HG02885 (cell line): Measurements from ENCODE around the gene PDCD1.

ENCODE experiments used
- ATAC-seq: cut with Tn5 transposase; IDR thresholded peaks from one replicate; pipeline ENCODE4 v1.9.1; 2021; ENCODE audit warnings: mild to moderate bottlenecking; ENCODE audit not compliant: unreplicated experiment, poor library complexity

The PDCD1 gene

DNA sequence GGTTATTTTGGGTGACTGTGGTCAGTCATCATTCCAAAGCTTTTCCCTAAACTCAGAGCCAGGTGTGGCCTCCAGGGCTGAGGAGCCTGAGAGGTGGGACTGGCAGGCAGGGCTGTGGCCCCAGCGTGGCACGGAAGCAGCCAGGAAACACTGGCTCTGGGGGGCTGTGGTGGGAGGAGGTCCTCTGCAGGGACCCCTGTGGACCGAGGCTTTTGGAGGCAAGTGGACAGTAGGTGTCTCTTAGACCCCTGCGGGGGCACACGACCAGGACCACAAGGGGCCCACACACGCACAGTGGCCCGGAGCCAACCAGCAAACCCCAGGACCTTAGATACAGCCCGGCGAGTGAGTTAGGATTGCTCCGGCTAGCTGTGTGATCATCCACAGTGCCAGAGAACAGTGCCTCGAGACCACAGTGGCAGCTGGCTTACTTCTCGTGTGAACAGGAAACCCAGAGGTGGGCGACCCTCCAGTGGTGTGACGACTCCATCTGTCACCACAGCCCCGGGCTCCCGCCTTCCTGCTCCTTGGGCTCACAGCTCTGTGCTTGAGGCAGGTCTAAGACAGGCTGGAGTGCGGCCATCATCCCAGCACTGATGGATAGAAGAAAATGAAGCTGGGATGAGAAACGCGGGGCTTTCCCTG, 9.2 kb upstream of the PDCD1 start:
- ATAC-seq: no peak

DNA sequence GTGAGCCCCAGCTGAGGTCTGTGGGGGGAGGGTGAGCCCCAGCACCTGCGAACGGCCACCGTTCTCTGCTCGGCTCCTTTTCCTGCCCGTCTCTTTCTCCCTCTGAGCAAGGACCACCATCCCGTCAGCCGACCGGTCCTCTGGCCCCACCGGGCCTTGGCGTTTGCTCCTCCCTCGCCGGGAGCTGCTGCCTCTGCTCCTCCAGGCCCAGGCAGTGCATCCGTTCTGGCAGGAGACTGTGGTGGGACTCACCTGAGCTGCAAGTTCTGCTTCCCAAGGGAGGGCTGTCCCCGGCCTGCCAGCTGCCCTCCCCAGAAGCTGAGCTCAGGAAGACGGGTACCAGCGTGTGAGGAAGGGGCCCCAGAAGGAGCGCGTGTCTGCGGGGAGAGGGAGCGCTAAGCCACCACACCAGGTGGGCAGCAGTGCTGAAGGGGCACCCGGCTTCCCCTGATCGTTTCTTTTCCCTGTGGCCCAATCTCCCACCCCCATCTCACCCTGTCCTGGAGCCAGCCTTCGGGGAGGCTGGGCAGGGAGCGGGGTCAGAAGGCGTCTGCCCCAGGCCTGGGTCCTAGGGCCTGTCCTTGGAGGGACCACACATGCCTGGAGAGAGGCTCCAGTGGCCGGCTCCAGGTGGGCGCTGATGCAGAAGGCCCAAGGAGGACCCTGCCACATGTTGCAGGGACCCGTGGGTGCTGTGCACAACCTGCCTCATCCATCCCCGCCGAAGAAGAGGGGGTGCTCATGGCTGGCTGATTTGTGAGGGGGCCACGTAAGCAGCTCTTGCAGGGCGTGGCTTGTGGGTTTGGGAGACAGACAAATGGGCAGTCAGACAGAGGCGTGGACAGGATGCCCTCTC, 8.3 kb upstream of the PDCD1 start:
- no peak for ATAC-seq

GRCh38 chr2:241865957-241866789, 7.5 kb upstream of the PDCD1 start:
- ATAC-seq: no peak

DNA sequence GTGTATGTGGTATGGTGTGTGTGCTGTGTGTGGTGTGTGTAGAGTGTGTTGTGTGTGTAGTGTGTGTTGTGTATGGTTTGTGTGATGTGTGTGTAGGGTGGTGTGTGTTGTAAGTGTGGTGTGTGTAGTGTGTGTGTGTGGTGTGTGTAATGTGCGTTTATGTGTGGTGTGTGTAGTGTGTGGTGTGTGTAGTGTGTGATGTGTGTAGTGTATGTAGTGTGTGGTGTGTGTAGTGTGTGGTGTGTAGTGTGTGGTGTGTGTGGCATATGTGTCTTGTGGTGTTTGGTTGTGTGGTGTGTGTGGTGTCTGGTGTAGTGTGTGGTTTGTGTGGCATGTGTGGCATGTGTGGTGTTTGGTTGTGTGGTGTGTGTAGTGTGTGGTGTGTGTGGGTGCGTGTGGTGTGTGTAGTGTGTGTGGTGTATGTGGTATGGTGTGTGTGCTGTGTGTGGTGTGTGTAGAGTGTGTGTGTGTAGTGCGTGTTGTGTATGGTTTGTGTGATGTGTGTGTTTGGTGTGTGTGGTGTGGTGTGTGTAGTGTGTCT, 6.8 kb upstream of the PDCD1 start:
- no peak for ATAC-seq

DNA sequence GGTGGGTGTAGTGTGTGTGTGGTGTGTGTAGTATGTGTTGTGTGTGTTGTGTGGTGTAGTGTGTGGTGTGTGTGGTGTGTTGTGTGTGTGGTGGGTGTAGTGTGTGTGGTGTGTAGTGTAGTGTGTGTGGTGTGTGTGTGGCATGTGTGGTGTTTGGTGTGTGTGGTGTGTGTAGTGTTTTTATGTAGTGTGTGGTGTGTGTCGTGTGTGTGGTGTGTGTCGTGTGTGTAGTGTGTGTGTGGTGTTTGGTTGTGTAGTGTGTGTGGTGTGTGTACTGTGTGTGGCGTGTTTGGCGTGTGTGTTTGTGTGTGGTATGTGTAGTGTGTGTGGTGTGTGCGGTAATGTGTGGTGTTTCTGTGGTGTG, 6.1 kb upstream of the PDCD1 start:
- ATAC-seq: no peak

- ATAC-seq: no peak
These were observed 5.6 kb upstream of the PDCD1 start for GRCh38 chr2:241864168-241864849.

DNA sequence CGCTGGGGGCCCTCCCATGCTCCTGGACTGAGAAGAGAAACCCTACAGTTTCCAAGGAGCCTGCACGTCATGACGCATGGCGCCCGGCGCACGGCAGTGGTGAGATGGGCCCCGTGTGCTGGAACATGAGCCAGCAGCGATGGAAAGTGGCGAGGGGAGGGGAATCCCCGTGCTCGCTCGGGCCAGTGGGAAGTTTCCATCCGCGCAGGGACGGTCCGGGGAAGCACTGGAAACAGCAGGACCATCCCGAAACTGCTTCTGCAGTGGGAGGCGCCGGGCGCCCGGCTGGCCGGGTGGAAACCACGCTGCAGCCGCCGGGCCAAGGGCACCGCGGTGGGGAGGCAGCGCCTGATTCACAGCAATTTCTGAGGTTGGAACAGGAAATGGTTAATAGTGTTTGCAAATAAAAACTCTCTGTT, 4.9 kb upstream of the PDCD1 start:
- ATAC-seq: peak; percentile 29

DNA sequence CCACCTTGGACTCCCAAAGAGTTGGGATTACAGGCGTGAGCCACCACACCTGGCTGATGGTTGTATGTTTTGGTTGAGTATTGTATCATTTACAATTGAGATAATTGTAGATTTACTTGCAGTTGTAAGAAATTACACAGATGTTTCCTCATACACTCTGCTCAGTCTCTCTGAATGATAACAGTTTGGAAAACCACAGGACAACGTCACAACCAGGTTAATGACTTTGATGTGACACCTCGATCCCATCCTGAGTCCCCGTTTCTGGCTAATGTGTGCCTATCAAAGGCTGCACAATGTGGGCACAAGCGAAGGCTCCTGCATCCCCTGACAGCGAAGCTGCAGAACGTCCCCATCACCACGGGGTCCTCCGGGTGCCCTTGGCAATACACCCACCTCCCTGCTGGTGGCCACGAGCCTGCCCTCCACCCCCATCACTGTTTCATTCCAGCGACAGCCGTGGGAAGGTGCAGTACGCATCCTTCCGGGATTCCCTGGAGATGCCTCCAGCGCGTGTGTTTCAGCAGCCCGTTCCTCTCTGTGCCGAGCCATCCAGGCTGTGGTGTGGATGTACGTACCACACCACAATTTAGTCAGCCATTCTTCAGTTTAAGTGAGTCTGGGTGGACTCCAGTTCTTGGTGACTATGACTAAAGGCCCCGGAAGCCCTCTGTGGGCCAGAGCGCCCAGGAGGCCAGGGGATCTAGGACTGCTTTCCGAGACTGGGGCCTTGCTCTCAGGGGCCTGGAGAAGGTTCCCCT, 4.3 kb upstream of the PDCD1 start:
- no peak for ATAC-seq

- ATAC-seq: no peak
These were observed 3.4 kb upstream of the PDCD1 start for GRCh38 chr2:241862093-241862492.

GRCh38 chr2:241861264-241861663, 2.6 kb upstream of the PDCD1 start:
- no peak for ATAC-seq

DNA sequence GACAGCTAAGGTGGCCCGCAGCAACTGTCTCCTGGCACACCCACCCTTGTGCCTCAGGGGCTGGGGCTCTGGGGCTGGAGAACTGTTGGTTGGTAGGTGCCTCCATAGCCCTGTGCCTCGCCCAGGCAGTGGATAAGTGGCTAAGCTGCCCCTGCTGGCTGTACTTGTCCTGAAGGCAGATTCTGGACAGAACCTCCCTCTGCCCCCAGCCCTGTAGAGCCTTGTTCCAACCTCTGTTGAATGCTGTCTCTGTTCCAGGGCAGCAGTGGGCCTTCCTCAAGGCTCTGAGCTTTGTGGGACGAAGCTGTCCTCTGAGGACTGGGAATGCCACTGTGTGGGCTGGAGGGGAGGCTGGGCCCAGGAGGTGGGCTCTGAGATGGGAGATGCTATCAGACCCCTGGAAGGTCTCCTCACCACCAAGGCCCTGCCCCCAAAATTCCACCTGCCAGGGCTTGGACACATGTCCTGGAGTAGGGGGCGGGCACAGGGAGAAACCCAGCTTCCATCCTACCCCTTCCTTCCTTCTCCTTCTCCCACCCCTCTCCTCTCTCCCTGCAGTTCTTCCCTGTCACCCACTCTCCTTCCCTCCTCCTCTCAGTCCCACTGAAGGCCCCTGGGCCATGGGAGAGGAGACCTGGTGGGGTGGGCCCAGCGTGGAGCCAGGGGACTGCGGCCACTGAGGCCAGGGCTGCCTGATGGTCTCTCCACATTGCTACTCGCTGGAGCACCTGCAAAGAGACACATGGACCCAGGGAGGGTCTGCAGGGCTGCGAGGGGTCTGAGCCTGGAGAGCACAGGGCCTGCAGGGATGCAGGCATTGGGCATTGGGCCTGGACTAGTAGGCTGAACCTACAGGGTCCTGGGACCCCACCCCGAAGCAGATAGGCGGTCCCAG, 1.7 kb upstream of the PDCD1 start:
- peak; percentile 5 for ATAC-seq

DNA sequence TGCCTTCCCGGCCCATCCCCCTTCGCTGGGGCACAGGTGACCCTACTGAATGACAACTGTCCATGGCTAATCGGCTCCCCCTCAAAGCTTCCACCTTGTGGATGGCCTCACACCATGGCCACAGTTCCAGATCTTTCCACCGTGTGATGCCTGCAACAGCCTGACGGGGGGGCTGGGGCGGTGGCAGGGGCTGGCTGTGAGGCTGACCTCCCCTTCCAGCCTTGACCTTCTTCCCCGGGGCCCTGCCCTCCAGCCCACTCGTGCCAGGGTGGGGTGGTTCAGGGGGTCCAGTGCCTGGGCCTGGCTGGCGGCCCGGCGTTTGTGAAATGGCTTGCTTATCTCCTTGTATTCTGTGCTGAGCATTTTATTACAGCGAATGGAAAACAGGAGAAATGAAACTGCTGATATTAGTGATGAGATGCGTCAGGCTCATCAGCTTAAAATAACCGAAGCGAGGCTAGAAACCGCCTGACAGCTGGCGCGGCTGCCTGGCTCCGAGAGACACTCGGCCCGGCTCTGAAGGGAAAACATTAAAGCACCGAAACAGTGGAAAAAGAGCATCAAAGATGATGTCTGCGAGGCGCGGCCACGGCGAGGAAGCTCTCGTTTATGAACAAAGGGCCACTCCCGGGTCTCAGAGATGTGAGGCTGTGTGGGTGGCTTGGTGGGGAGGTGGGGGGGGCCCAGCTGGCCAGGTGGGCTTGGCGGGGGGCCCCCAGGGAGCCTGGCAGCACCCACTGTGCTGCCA, 916 bp upstream of the PDCD1 start:
- peak; percentile 43 for ATAC-seq

DNA sequence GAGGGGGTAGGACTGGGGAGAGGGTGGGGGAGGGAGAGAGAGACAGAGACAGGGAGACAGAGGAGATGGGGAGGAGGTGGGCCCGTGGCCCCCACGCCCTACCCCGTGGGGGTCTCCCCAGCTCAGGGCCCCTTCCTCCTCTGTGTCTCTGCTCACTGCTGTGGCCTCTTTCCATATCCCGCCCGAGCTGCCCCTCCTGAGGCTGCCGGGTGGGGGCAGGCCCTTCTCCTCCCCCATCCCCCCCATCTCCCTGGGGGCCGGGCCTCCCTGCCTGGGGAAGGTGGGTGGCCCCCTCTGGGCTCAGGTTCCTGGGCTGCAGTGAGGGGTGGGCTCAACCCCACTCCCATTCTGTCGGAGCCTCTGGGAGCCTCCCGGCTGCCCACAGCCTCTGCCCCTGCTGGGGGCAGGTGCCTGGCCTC, 332 bp upstream of the PDCD1 start:
- ATAC-seq: peak; percentile 15

DNA sequence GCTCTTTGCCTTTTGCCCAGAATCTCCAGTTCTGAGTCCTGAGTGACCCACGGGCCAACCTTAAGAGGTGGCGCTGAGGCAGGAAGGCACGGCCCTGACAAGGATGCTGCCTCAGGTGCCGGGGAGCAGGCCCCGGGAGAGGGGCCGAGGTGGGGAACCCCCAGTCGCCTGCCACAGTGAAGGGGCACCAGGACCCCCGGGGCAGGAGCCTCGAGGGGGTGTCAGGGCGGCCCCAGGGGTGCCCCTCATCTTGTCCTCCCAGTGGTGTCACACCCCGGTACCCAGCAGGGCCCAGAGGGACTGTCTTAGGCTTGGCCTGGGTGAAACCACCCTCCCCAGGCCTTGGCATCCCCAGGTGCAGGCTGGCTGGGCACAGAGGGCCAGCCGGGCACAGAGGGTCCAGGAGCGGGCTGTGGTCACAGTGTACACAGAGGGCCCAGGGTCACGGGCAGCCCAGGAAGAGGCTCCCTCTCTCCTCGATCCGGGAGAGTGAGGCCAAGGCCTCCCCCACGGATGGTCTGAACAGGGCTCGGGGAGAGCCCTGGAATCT, 1.0 kb downstream of the PDCD1 start:
- ATAC-seq: no peak

DNA sequence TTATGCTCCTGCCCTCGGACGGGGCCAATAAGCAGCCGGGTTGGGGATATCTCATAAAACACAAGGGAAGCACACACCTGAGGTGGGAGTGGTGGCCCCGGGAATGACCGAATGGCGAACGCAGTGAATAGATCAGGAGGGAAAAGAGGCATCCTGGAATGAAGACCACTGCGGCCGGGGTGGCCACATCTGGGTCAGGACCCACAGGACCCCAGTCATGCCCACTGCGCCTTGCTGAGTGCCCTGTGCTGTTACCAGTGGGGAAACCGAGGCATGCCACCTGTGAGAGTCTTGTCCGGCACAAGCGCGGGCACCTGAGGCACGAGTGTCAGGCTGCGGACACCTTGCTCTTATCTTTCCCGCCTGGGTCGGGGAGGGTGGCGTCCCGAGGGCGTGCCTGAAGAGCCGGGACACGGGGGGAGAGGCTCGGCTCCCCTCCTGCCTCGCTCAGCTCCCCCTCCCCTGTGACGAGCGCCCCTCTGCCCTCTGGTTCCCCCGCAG, 1.6 kb downstream of the PDCD1 start:
- no peak for ATAC-seq

GRCh38 chr2:241855888-241856422, 2.7 kb downstream of the PDCD1 start:
- ATAC-seq: no peak

DNA sequence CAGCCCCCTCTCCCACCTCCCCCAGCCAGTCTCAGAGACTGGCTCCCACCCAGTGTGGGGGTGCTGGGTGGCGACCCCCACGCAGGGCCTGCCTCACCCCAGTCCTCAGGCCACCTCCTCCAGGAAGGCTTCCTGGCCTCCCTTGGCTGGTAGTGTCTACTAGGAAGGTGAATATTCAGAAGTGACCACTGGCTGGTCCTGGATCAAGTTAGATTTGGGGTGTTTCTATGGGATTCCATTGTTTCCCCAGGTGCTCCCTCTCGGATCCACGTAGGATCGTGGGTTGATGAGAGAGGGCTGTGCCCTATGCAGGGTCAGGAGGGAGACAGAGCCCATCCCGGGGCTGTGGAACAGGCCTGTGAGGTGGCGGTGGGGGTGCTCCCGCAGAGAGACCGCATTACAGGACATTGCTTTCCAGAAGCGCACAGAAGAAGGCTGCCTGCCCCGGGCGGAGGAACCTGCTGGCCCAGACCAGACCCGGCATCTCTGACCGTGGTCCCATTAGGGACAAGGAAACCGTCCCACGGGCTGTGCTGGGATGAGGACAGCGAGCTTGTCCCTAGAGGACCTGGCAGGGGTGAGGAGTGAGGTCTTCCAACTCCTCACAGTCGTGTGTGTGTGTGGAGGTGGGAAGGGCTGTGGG, 3.3 kb downstream of the PDCD1 start:
- no peak for ATAC-seq
